H1 (cell line): Measurements from ENCODE around the gene RASA4B. TPM values are rescaled to one million over a fixed set of nuclear protein-coding genes. Genes with fewer than 3 reads are reported as not detected.

ENCODE experiments used
- CTCF ChIA-PET: fragments of 300-600 bp; sonication (Branson Sonifier 250); formaldehyde crosslinking; loops from one replicate; lab custom pipeline; 2021; ENCODE audit not compliant: partially characterized antibody; lab: Charles Lee
- POLR2A ChIA-PET: fragments of 300-600 bp; sonication (Branson Sonifier 250); formaldehyde crosslinking; loops from one replicate; lab custom pipeline; 2021; ENCODE audit warnings: inconsistent platforms; ENCODE audit not compliant: partially characterized antibody; lab: Charles Lee
- DNase-seq, 2 experiments: peaks; one replicate each; pipeline versions ENCODE4 v3.0.0 to v3.0.0-alpha.2; 2010 to 2022; ENCODE audit warnings: low spot score in 2 of 2, low read depth in 1 of 2, mixed read lengths in 1 of 2
- FAIRE-seq: peaks from 2 replicates; lab custom pipeline; 2011; peaks lifted over from hg19 to GRCh38; lab: Jason Lieb, UNC
- H2AFZ ChIP-seq: 2 replicates; pipeline ENCODE4 v1.8.1; 2012; ENCODE audit warnings: low read length, inconsistent platforms
- H2AK5ac ChIP-seq: 2 replicates; pipeline ENCODE4 v1.6.1; 2013; ENCODE audit warnings: low read depth, low read length
- H2BK120ac ChIP-seq: replicated peaks from 2 replicates; pipeline ENCODE3; 2013; ENCODE audit warnings: low read depth, low read length, inconsistent platforms
- H2BK12ac ChIP-seq: 2 replicates; pipeline ENCODE4 v1.6.1; 2013; ENCODE audit warnings: low read depth, low read length
- H2BK15ac ChIP-seq: 2 replicates; pipeline ENCODE4 v1.6.1; 2013; ENCODE audit warnings: low read length
- H2BK20ac ChIP-seq: 2 replicates; pipeline ENCODE4 v1.6.1; 2013; ENCODE audit warnings: low read length
- H2BK5ac ChIP-seq: 2 replicates; pipeline ENCODE4 v1.6.1; 2013; ENCODE audit warnings: low read depth, low read length
- H3K14ac ChIP-seq: 2 replicates; pipeline ENCODE4 v1.6.1; 2013; ENCODE audit warnings: inconsistent platforms; ENCODE audit not compliant: insufficient read length
- H3K18ac ChIP-seq: 2 replicates; pipeline ENCODE4 v1.6.1; 2013; ENCODE audit warnings: low read length; ENCODE audit errors: extremely low read depth
- H3K23ac ChIP-seq: 2 replicates; pipeline ENCODE4 v1.6.1; 2013; ENCODE audit warnings: inconsistent platforms; ENCODE audit not compliant: insufficient read length
- H3K23me2 ChIP-seq: 2 replicates; pipeline ENCODE4 v1.6.1; 2013; ENCODE audit warnings: low read depth, low read length
- H3K27ac ChIP-seq: 2 replicates; pipeline ENCODE4 v1.6.1; 2011; ENCODE audit warnings: low read depth, low read length, inconsistent platforms
- H3K27me3 ChIP-seq, 4 experiments: replicated peaks in 1 of 4; 1 replicate in 1 of 4; 2 replicates in 3 of 4; pipeline versions ENCODE4 v1.6.1 to v1.8.1; 2011 to 2013; ENCODE audit warnings: low read length in 3 of 4, mild to moderate bottlenecking in 3 of 4, inconsistent platforms in 2 of 4, mixed read lengths in 2 of 4, moderate library complexity in 1 of 4; ENCODE audit not compliant: control insufficient read depth in 3 of 4, insufficient read depth in 3 of 4; ENCODE audit errors: extremely low read depth in 1 of 4
- H3K36me3 ChIP-seq, 4 experiments: 2 replicates each; pipeline versions ENCODE4 v1.6.1 to v1.8.1; 2011 to 2013; ENCODE audit warnings: mild to moderate bottlenecking in 4 of 4, low read length in 3 of 4, moderate library complexity in 2 of 4, control low read depth in 1 of 4, inconsistent platforms in 1 of 4; ENCODE audit not compliant: insufficient read depth in 4 of 4, control insufficient read depth in 2 of 4
- H3K4ac ChIP-seq: replicated peaks from 2 replicates; pipeline ENCODE3; 2013; ENCODE audit warnings: low read length, low read depth, mixed read lengths, inconsistent platforms; ENCODE audit not compliant: insufficient read length
- H3K4me1 ChIP-seq, 4 experiments: replicated peaks in 1 of 4; 1 replicate in 1 of 4; 2 replicates in 3 of 4; pipeline versions ENCODE4 v1.6.1 to v1.8.1; 2011 to 2013; ENCODE audit warnings: low read length in 3 of 4, inconsistent platforms in 2 of 4, mixed read lengths in 1 of 4; ENCODE audit not compliant: insufficient read depth in 4 of 4, control insufficient read depth in 3 of 4
- H3K4me2 ChIP-seq, 2 experiments: 2 replicates each; pipeline versions ENCODE4 v1.6.1 to v1.8.1; 2011 to 2013; ENCODE audit warnings: low read depth in 2 of 2, low read length in 2 of 2, control low read depth in 1 of 2, inconsistent platforms in 1 of 2, mild to moderate bottlenecking in 1 of 2; ENCODE audit not compliant: insufficient read depth in 1 of 2
- H3K4me3 ChIP-seq, 4 experiments: fragments of 200-600, 300-600 bp in 1 of 4; sonication (generic), shearing (Covaris generic), sonication (Bioruptor Twin) in 1 of 4; 2 replicates each; pipeline versions ENCODE4 v1.5.1 to v1.8.1; 2011 to 2016; ENCODE audit warnings: low read length in 4 of 4, low read depth in 3 of 4, control low read depth in 2 of 4, inconsistent platforms in 2 of 4, mild to moderate bottlenecking in 2 of 4, mixed read lengths in 1 of 4, moderate library complexity in 1 of 4; ENCODE audit not compliant: insufficient read depth in 2 of 4; ENCODE audit errors: extremely low read depth in 1 of 4
- H3K56ac ChIP-seq: replicated peaks from 2 replicates; pipeline ENCODE3; 2013; ENCODE audit warnings: low read depth, mild to moderate bottlenecking, mixed read lengths, low read length, inconsistent platforms; ENCODE audit not compliant: insufficient read length
- H3K79me1 ChIP-seq: 2 replicates; pipeline ENCODE4 v1.6.1; 2013; ENCODE audit warnings: low read depth, low read length, control low read depth
- H3K79me2 ChIP-seq, 2 experiments: 2 replicates each; pipeline versions ENCODE4 v1.6.1 to v1.8.1; 2012 to 2013; ENCODE audit warnings: low read length in 2 of 2, mild to moderate bottlenecking in 2 of 2, inconsistent platforms in 1 of 2; ENCODE audit not compliant: insufficient read depth in 2 of 2, control insufficient read depth in 1 of 2
- H3K9ac ChIP-seq, 4 experiments: replicated peaks in 1 of 4; 1 replicate in 1 of 4; 2 replicates in 3 of 4; pipeline versions ENCODE4 v1.6.1 to v1.8.1; 2011 to 2013; ENCODE audit warnings: low read depth in 3 of 4, low read length in 3 of 4, control low read depth in 2 of 4, mild to moderate bottlenecking in 2 of 4, moderate library complexity in 2 of 4, inconsistent platforms in 1 of 4; ENCODE audit errors: extremely low read depth in 1 of 4
- H3K9me3 ChIP-seq, 2 experiments: 2 replicates each; pipeline versions ENCODE4 v1.6.1 to v1.8.1; 2012 to 2013; ENCODE audit warnings: mild to moderate bottlenecking in 2 of 2, moderate library complexity in 2 of 2, control low read depth in 1 of 2, inconsistent platforms in 1 of 2, low read depth in 1 of 2, low read length in 1 of 2, mixed read lengths in 1 of 2; ENCODE audit not compliant: insufficient read depth in 2 of 2
- H4K20me1 ChIP-seq, 2 experiments: replicated peaks in 1 of 2; 2 replicates each; pipeline versions ENCODE3 to v1.8.1; 2011 to 2013; ENCODE audit warnings: inconsistent platforms in 2 of 2, low read length in 2 of 2, mild to moderate bottlenecking in 1 of 2; ENCODE audit not compliant: insufficient read depth in 2 of 2, control insufficient read depth in 1 of 2
- H4K5ac ChIP-seq: 2 replicates; pipeline ENCODE4 v1.6.1; 2013; ENCODE audit warnings: low read length, low read depth, mixed read lengths, inconsistent platforms; ENCODE audit not compliant: insufficient read length
- H4K8ac ChIP-seq: 2 replicates; pipeline ENCODE4 v1.8.0; 2013; ENCODE audit warnings: mild to moderate bottlenecking, moderate library complexity, low read length, inconsistent platforms; ENCODE audit not compliant: insufficient read depth; ENCODE audit errors: extremely low read depth
- H4K91ac ChIP-seq: replicated peaks from 2 replicates; pipeline ENCODE3; 2013; ENCODE audit warnings: low read length, mixed read lengths, inconsistent platforms; ENCODE audit not compliant: insufficient read length
- BRCA1 ChIP-seq: IDR thresholded peaks from 2 replicates; pipeline ENCODE4 v1.6.1; 2012; ENCODE audit warnings: low read depth, low read length, improper control_type of control experiment
- CBX8 ChIP-seq: fragments of 300-800, 300-1000 bp; sonication (generic); IDR thresholded peaks from 2 replicates; pipeline ENCODE4 v1.7.1; 2016; ENCODE audit warnings: low read depth, low read length, borderline replicate concordance
- EP300 ChIP-seq, 2 experiments: IDR thresholded peaks; 1 replicate in 1 of 2; 2 replicates in 1 of 2; pipeline ENCODE4 v1.6.1; 2011 to 2012; ENCODE audit warnings: low read depth in 2 of 2, low read length in 2 of 2, mild to moderate bottlenecking in 2 of 2, borderline replicate concordance in 1 of 2, inconsistent platforms in 1 of 2, moderate library complexity in 1 of 2
- EZH2 ChIP-seq: fragments of 200-600 bp; sonication (generic); IDR thresholded peaks from 2 replicates; pipeline ENCODE4 v1.7.1; 2012; ENCODE audit warnings: low read depth, mild to moderate bottlenecking, moderate library complexity, low read length, inconsistent platforms; ENCODE audit not compliant: severe bottlenecking
- FOSL1 ChIP-seq: IDR thresholded peaks from 2 replicates; pipeline ENCODE4 v1.6.1; 2011; ENCODE audit warnings: mild to moderate bottlenecking, low read depth, low read length, moderate library complexity; ENCODE audit not compliant: insufficient read depth
- POLR2AphosphoS5 ChIP-seq: IDR thresholded peaks from 2 replicates; pipeline ENCODE4 v1.6.1; 2011; ENCODE audit warnings: low read depth, low read length
- SUZ12 ChIP-seq: fragments of 200-600 bp; sonication (generic); IDR thresholded peaks from 2 replicates; pipeline ENCODE4 v1.6.1; 2012; ENCODE audit warnings: mild to moderate bottlenecking, inconsistent platforms, low read length, moderate library complexity, mixed read lengths
- WGBS, 2 experiments: shearing (Covaris generic) in 1 of 2; methylation state at CpG; one replicate each; pipeline versions ENCODE4 v1.1.6 to v1.1.7; 2013 to 2015; ENCODE audit warnings: low lambda C conversion rate in 2 of 2, mixed read lengths in 2 of 2, inconsistent platforms in 1 of 2, low coverage in 1 of 2, missing lambda C conversion rate in 1 of 2; ENCODE audit not compliant: insufficient replicate concordance in 2 of 2, insufficient coverage in 1 of 2, insufficient read length in 1 of 2; ENCODE audit errors: extremely low coverage in 1 of 2, missing lambda C conversion rate in 1 of 2; 5-methylcytosine and 5-hydroxymethylcytosine counted together
- polyA plus RNA-seq, 7 experiments: library from polyadenylated mRNA; depleted of rRNA in 3 of 7; stranded (reverse) in 5 of 7; unstranded in 2 of 7; fragments of >200 nt in 5 of 7; fragments of 200-250 nt in 2 of 7; gene quantifications; 1 replicate in 5 of 7; 2 replicates in 1 of 7; 4 replicates in 1 of 7; pipeline versions ENCODE4 v1.2.1 to v1.2.3, GENCODE V29; 2011 to 2013; ENCODE audit warnings: missing spikeins in 2 of 7, mixed read lengths in 2 of 7
- total RNA-seq: library from RNA; stranded (reverse); fragmentation: NEBNext Ultra II Directional; extraction: Animal tissue kit (Norgen Biotek cat#: 25700); gene quantifications from 2 replicates; pipeline ENCODE4 v1.2.1, GENCODE V29; 2021

The RASA4B gene
- total and polyA plus RNA-seq, 2 of the 8 experiments (the other 6 are each of a cell fraction or from before 2014, with no cell fraction given) = 3.4 to 6.7 TPM

DNA sequence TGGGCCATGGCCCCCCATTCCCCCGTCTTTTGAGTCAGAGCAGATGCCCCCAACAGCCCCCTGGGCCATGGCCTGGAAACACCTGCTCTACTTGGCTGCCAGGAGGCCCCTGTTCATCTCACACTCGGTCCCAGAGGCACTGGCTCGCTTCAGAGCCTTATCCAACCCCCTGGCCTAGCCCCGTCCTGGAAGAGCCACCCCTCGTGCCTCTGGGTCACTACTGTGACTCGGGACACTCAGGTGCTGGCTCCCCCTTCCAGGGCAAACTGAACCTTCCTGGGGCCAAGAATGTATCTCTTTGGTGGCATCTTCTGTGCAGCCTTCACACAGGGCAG lies 45.8 kb downstream of the RASA4B start:
- peak overlapping the region; percentile 89; the same call in 1 of the 2 replicates for H4K8ac ChIP-seq
- H2AK5ac ChIP-seq = no peak overlapping the region
- peaks cover 2 to 14% (median 8%) of the 10 kb centered on the region in 4 experiments; a peak in 6 of 8 replicates for H3K36me3 ChIP-seq
- H3K4me3 ChIP-seq = no peak overlapping the region
- H3K79me2 ChIP-seq = no peaks in the 10 kb centered on the region
- H2BK120ac ChIP-seq = no peak overlapping the region
- POLR2A ChIA-PET = interaction anchor here (1.2 to 1.5 kb wide), 6 partner anchors 18 to 192 kb away, joined by 3 read pairs; no protein-coding TSS in a partner anchor
- no peak overlapping the region for H3K18ac ChIP-seq
- TF ChIP-seq CBX8 (no peak), EZH2 (no peak), POLR2AphosphoS5 (no peak), BRCA1 (no peak), FOSL1 (no peak), SUZ12 (no peak), EP300 (IDR thresholded peaks at IDR 0.05; ENCODE audit: borderline replicate concordance in 1 of 2, low read depth in 2 of 2, low read length in 2 of 2) (no peak)
- no peaks in the 10 kb centered on the region for H3K9me3 ChIP-seq
- no peaks in the 10 kb centered on the region for H3K23me2 ChIP-seq
- no peak overlapping the region for H3K56ac ChIP-seq
- no peak for FAIRE-seq
- CTCF ChIA-PET = interaction anchor here (1.2 kb wide), 1 partner anchor 59 kb away, joined by 6 read pairs; no protein-coding TSS in a partner anchor
- no peaks in the 10 kb centered on the region for H3K79me1 ChIP-seq
- DNase-seq = no peak
- H3K27me3 ChIP-seq = no peaks in the 10 kb centered on the region
- H2AFZ ChIP-seq = no peak overlapping the region
- no peak overlapping the region for H3K23ac ChIP-seq
- H2BK20ac ChIP-seq = no peak overlapping the region
- no peak overlapping the region for H4K91ac ChIP-seq
- peaks cover 0 to 8% of the 10 kb centered on the region in 2 experiments for H4K20me1 ChIP-seq
- no peak overlapping the region for H3K4me2 ChIP-seq
- no peak overlapping the region; a peak in 1 of 7 replicates for H3K9ac ChIP-seq
- H3K4ac ChIP-seq = no peak overlapping the region
- no peak overlapping the region for H2BK12ac ChIP-seq
- no peak overlapping the region for H2BK15ac ChIP-seq
- H4K5ac ChIP-seq = no peak overlapping the region
- no peak overlapping the region for H3K14ac ChIP-seq
- no peak overlapping the region for H2BK5ac ChIP-seq
- no peak overlapping the region for H3K27ac ChIP-seq
- WGBS, 2 experiments = 75% methylated on average over 5 of the region's 6 CpGs; no CpG with 5 or more reads in 1 of the 2 experiments
- no peaks in the 10 kb centered on the region for H3K4me1 ChIP-seq
